HepG2 (cell line): Measurements from ENCODE around the gene SLC25A33. TPM values are rescaled to one million over a fixed set of nuclear protein-coding genes. Genes with fewer than 3 reads are reported as not detected.

ENCODE experiments used
- ATF7 ChIP-seq, 2 experiments: fragments of 450-650 bp in 1 of 2; sonication (generic) in 1 of 2; formaldehyde crosslinking in 1 of 2; IDR thresholded peaks; 2 replicates each; pipeline versions ENCODE4 v1.4.0 to v1.6.1; 2016 to 2020; ENCODE audit warnings: antibody characterized with exemption in 1 of 2, mild to moderate bottlenecking in 1 of 2, missing genetic modification reagents in 1 of 2
- EHMT2 ChIP-seq: fragments of 200-600 bp; sonication (generic); IDR thresholded peaks from 2 replicates; pipeline ENCODE4 v1.7.0; 2017; ENCODE audit warnings: antibody characterized with exemption, low read depth, low read length, borderline replicate concordance
- FOXK2 ChIP-seq: fragments of 450-650 bp; IDR thresholded peaks from 2 replicates; pipeline ENCODE4 v1.6.1; 2016
- GABPA ChIP-seq, 2 experiments: IDR thresholded peaks; 2 replicates each; pipeline ENCODE4 v1.6.1; 2011 to 2016; ENCODE audit warnings: low read depth in 2 of 2, low read length in 1 of 2, missing biosample characterization in 1 of 2, missing genetic modification characterization in 1 of 2
- HDAC1 ChIP-seq: sonication (generic); formaldehyde crosslinking; IDR thresholded peaks from 2 replicates; pipeline ENCODE4 v1.5.1; 2020; ENCODE audit warnings: mild to moderate bottlenecking, missing genetic modification reagents
- MIER2 ChIP-seq: IDR thresholded peaks from 2 replicates; pipeline ENCODE4 v1.6.1; 2016; ENCODE audit warnings: missing biosample characterization, missing genetic modification reagents
- POLR2G ChIP-seq: fragments of 200-400 bp; formaldehyde crosslinking; IDR thresholded peaks from 2 replicates; pipeline ENCODE4 v1.6.1; 2018; ENCODE audit warnings: mild to moderate bottlenecking, low read depth, low read length, moderate library complexity
- RCOR2 ChIP-seq: IDR thresholded peaks from 2 replicates; pipeline ENCODE4 v1.6.1; 2016; ENCODE audit warnings: missing biosample characterization, missing genetic modification reagents
- SMC3 ChIP-seq: IDR thresholded peaks from 2 replicates; pipeline ENCODE4 v1.6.1; 2011; ENCODE audit warnings: low read length, improper control_type of control experiment
- SOX5 ChIP-seq: IDR thresholded peaks from 2 replicates; pipeline ENCODE4 v1.6.1; 2016; ENCODE audit warnings: borderline replicate concordance
- SP140L ChIP-seq: sonication (generic); formaldehyde crosslinking; IDR thresholded peaks from 2 replicates; pipeline ENCODE4 v1.4.0; 2020; ENCODE audit warnings: missing genetic modification reagents, borderline replicate concordance
- STAT5B ChIP-seq: sonication (generic); formaldehyde crosslinking; IDR thresholded peaks from 2 replicates; pipeline ENCODE4 v1.4.0; 2020; ENCODE audit warnings: missing genetic modification reagents
- SYNCRIP ChIP-seq: fragments of 200-400 bp; formaldehyde crosslinking; IDR thresholded peaks from 2 replicates; pipeline ENCODE4 v1.6.1; 2018; ENCODE audit warnings: mild to moderate bottlenecking, low read depth, low read length; ENCODE audit not compliant: insufficient read depth
- TBL1XR1 ChIP-seq: fragments of 150-350 bp; IDR thresholded peaks from 2 replicates; pipeline ENCODE4 v1.6.1; 2014; ENCODE audit warnings: borderline replicate concordance, low read length; ENCODE audit not compliant: partially characterized antibody
- ZC3H4 ChIP-seq: sonication (generic); formaldehyde crosslinking; IDR thresholded peaks from 2 replicates; pipeline ENCODE4 v1.4.0; 2020; ENCODE audit warnings: missing genetic modification reagents, borderline replicate concordance
- ZNF510 ChIP-seq: sonication (generic); formaldehyde crosslinking; IDR thresholded peaks from 2 replicates; pipeline ENCODE4 v1.4.0; 2020; ENCODE audit warnings: low read depth, mild to moderate bottlenecking, missing genetic modification reagents
- ZNF563 ChIP-seq: sonication (generic); formaldehyde crosslinking; IDR thresholded peaks from 2 replicates; pipeline ENCODE4 v1.8.0; 2022; ENCODE audit warnings: mild to moderate bottlenecking, moderate library complexity, missing genetic modification reagents
- polyA plus RNA-seq, 8 experiments: library from polyadenylated mRNA; depleted of rRNA in 3 of 8; stranded (reverse) in 7 of 8; unstranded in 1 of 8; fragments of >200 nt; fragmentation: Illumina TruSeq in 4 of 8; extraction: Trizol in 4 of 8; gene quantifications; 2 replicates each; pipeline versions ENCODE4 v1.2.1 to v1.2.3, GENCODE V29; 2011 to 2016; ENCODE audit warnings: low read depth in 4 of 8, missing spikeins in 1 of 8, mixed read lengths in 1 of 8; ENCODE audit not compliant: insufficient read depth in 1 of 8
- total RNA-seq, 5 experiments: library from RNA; depleted of rRNA; stranded (reverse); fragments of >200 nt; fragmentation: Illumina TruSeq; extraction: Trizol; gene quantifications; 2 replicates each; pipeline ENCODE4 v1.2.3, GENCODE V29; 2016; ENCODE audit warnings: low read depth in 1 of 5
- TF ChIP-seq, protein P1 (sequence below): sonication (generic); formaldehyde crosslinking; IDR thresholded peaks from 2 replicates; pipeline ENCODE4 v1.4.0; 2020; ENCODE audit warnings: mild to moderate bottlenecking, missing genetic modification reagents
- TF ChIP-seq, protein P2 (sequence below): sonication (generic); formaldehyde crosslinking; IDR thresholded peaks from 2 replicates; pipeline ENCODE4 v1.5.0; 2020; ENCODE audit warnings: mild to moderate bottlenecking, low read depth, missing genetic modification reagents, borderline replicate concordance
- TF ChIP-seq, protein P3 (sequence below): sonication (generic); formaldehyde crosslinking; IDR thresholded peaks from 2 replicates; pipeline ENCODE4 v1.5.0; 2020; ENCODE audit warnings: mild to moderate bottlenecking, missing genetic modification reagents, borderline replicate concordance
- TF ChIP-seq, protein P4 (sequence below): sonication (generic); formaldehyde crosslinking; IDR thresholded peaks from 2 replicates; pipeline ENCODE4 v1.4.0; 2020; ENCODE audit warnings: missing genetic modification reagents, mild to moderate bottlenecking, borderline replicate concordance

Gene SLC25A33
- total and polyA plus RNA-seq, 2 of the 13 experiments (the other 11 are each of a cell fraction or from before 2014, with no cell fraction given) = 15.4 to 50.3 TPM

DNA sequence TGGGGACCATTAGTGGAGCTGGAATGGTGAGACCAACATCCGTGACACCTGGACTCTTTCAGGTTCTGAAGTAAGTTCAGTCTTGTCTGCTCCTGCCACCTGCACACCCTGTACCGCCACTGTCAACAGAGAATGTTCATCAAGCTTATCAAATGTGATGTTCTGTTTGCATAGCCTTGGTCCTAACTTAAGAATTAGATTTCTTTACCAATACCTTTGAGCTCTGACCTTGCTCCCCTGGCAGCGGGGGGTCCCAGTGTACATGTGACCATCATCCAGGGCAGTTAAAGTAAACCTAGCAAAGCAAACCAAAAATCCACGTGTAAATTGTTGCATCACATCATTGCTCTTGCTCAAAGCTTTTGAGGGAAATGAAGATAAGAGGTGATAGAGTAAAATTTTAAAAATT lies 14.5 kb downstream of the SLC25A33 start (continued):
- no peak for TF ChIP-seq ZNF510 (CRISPR knock-in tag)
- TF ChIP-seq, protein P1, sequence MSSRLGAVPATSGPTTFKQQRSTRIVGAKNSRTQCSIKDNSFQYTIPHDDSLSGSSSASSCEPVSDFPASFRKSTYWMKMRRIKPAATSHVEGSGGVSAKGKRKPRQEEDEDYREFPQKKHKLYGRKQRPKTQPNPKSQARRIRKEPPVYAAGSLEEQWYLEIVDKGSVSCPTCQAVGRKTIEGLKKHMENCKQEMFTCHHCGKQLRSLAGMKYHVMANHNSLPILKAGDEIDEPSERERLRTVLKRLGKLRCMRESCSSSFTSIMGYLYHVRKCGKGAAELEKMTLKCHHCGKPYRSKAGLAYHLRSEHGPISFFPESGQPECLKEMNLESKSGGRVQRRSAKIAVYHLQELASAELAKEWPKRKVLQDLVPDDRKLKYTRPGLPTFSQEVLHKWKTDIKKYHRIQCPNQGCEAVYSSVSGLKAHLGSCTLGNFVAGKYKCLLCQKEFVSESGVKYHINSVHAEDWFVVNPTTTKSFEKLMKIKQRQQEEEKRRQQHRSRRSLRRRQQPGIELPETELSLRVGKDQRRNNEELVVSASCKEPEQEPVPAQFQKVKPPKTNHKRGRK (CRISPR knock-in tag) = no peak
- peak; percentile 97 for TF ChIP-seq RCOR2
- no peak for TF ChIP-seq STAT5B (CRISPR knock-in tag)
- TF ChIP-seq, protein P2, sequence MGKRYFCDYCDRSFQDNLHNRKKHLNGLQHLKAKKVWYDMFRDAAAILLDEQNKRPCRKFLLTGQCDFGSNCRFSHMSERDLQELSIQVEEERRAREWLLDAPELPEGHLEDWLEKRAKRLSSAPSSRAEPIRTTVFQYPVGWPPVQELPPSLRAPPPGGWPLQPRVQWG (CRISPR knock-in tag) = no peak
- no peak for TF ChIP-seq POLR2G
- no peak for TF ChIP-seq ZC3H4 (CRISPR knock-in tag)
- no peak; the same call in 1 of the 2 replicates for TF ChIP-seq SMC3
- TF ChIP-seq, protein P3, sequence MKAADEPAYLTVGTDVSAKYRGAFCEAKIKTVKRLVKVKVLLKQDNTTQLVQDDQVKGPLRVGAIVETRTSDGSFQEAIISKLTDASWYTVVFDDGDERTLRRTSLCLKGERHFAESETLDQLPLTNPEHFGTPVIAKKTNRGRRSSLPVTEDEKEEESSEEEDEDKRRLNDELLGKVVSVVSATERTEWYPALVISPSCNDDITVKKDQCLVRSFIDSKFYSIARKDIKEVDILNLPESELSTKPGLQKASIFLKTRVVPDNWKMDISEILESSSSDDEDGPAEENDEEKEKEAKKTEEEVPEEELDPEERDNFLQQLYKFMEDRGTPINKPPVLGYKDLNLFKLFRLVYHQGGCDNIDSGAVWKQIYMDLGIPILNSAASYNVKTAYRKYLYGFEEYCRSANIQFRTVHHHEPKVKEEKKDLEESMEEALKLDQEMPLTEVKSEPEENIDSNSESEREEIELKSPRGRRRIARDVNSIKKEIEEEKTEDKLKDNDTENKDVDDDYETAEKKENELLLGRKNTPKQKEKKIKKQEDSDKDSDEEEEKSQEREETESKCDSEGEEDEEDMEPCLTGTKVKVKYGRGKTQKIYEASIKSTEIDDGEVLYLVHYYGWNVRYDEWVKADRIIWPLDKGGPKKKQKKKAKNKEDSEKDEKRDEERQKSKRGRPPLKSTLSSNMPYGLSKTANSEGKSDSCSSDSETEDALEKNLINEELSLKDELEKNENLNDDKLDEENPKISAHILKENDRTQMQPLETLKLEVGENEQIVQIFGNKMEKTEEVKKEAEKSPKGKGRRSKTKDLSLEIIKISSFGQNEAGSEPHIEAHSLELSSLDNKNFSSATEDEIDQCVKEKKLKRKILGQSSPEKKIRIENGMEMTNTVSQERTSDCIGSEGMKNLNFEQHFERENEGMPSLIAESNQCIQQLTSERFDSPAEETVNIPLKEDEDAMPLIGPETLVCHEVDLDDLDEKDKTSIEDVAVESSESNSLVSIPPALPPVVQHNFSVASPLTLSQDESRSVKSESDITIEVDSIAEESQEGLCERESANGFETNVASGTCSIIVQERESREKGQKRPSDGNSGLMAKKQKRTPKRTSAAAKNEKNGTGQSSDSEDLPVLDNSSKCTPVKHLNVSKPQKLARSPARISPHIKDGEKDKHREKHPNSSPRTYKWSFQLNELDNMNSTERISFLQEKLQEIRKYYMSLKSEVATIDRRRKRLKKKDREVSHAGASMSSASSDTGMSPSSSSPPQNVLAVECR (CRISPR knock-in tag) = peak; percentile 75; the same call in 1 of the 2 replicates
- TF ChIP-seq, protein P4, sequence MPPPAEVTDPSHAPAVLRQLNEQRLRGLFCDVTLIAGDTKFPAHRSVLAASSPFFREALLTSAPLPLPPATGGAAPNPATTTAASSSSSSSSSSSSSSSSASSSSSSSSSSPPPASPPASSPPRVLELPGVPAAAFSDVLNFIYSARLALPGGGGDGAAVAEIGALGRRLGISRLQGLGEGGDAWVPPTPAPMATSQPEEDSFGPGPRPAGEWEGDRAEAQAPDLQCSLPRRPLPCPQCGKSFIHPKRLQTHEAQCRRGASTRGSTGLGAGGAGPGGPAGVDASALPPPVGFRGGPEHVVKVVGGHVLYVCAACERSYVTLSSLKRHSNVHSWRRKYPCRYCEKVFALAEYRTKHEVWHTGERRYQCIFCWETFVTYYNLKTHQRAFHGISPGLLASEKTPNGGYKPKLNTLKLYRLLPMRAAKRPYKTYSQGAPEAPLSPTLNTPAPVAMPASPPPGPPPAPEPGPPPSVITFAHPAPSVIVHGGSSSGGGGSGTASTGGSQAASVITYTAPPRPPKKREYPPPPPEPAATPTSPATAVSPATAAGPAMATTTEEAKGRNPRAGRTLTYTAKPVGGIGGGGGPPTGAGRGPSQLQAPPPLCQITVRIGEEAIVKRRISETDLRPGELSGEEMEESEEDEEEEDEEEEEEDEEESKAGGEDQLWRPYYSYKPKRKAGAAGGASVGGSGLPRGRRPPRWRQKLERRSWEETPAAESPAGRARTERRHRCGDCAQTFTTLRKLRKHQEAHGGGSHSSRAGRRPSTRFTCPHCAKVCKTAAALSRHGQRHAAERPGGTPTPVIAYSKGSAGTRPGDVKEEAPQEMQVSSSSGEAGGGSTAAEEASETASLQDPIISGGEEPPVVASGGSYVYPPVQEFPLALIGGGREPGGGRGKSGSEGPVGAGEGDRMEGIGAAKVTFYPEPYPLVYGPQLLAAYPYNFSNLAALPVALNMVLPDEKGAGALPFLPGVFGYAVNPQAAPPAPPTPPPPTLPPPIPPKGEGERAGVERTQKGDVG (CRISPR knock-in tag) = 0 out of 2 replicates have a peak, but pooled peaks have one; percentile 58
- peak; percentile 96 for TF ChIP-seq HDAC1 (CRISPR knock-in tag)
- no peak for TF ChIP-seq ZNF563 (CRISPR knock-in tag)
- peak; percentile 46; the same call in 1 of the 2 replicates for TF ChIP-seq FOXK2
- TF ChIP-seq SP140L (CRISPR knock-in tag) = 0 out of 2 replicates have a peak, but pooled peaks have one; percentile 41
- peak; percentile 43 for TF ChIP-seq TBL1XR1
- peak; percentile 57 for TF ChIP-seq ATF7 (IDR thresholded peaks at IDR 0.05)
- TF ChIP-seq ATF7 (CRISPR knock-in tag; IDR thresholded peaks at IDR 0.05) = peak; percentile 84; the same call in 1 of the 2 replicates
- peak; percentile 92 for TF ChIP-seq SOX5 (CRISPR knock-in tag)
- TF ChIP-seq EHMT2 = no peak
- TF ChIP-seq MIER2 (CRISPR knock-in tag) = no peak; the same call in 1 of the 2 replicates
- no peak for TF ChIP-seq GABPA (IDR thresholded peaks at IDR 0.05; ENCODE audit: low read depth, low read length)
- no peak for TF ChIP-seq GABPA (CRISPR knock-in tag; IDR thresholded peaks at IDR 0.05; ENCODE audit: low read depth)
- TF ChIP-seq SYNCRIP = no peak
